ENCODE measurements around the gene CD1D. TPM values are rescaled to one million over a fixed set of nuclear protein-coding genes. Genes with fewer than 3 reads are reported as not detected.

The CD1D gene
- total RNA-seq, 1 donor, result not detected

- no peak overlapping the region for H3K4me2 ChIP-seq (ENCODE audit: insufficient read depth, low read length)
- H4K20me1 ChIP-seq (ENCODE audit: insufficient read depth, low read length), result no peaks in the 10 kb centered on the region
- no peak for TF ChIP-seq CTCF (IDR thresholded peaks at IDR 0.05; ENCODE audit: extremely low read depth, low read depth, low read length)
- H3K4me1 ChIP-seq (ENCODE audit: insufficient read depth, low read length), result no peaks in the 10 kb centered on the region
- H3K27ac ChIP-seq (ENCODE audit: low read depth, low read length), result no peak overlapping the region
- no peaks in the 10 kb centered on the region for H3K27me3 ChIP-seq (ENCODE audit: insufficient read depth, low read length)
- no peaks in the 10 kb centered on the region for H3K9me3 ChIP-seq (ENCODE audit: low read depth, low read length)
- H3K79me2 ChIP-seq (ENCODE audit: insufficient read depth, low read length), result no peaks in the 10 kb centered on the region
- no peak for DNase-seq (ENCODE audit: insufficient read length, low spot score, missing footprints)
- H3K4me3 ChIP-seq (ENCODE audit: insufficient read depth, low read length), result no peak overlapping the region
- H2AFZ ChIP-seq (ENCODE audit: low read length), result no peak overlapping the region
- H3K36me3 ChIP-seq (ENCODE audit: insufficient read depth, low read length), result no peaks in the 10 kb centered on the region
Measured at GRCh38 chr1:158189624-158190023, 8.9 kb downstream of the CD1D start.

- Histone ChIP-seq H4K20me1 (ENCODE audit: insufficient read depth, low read length) (no peaks in the 10 kb centered on the region), H3K27me3 (ENCODE audit: insufficient read depth, low read length) (no peaks in the 10 kb centered on the region), H3K4me1 (ENCODE audit: insufficient read depth, low read length) (no peaks in the 10 kb centered on the region), H3K4me3 (ENCODE audit: insufficient read depth, low read length) (no peak overlapping the region), H3K4me2 (ENCODE audit: insufficient read depth, low read length) (no peak overlapping the region), H3K36me3 (ENCODE audit: insufficient read depth, low read length) (no peaks in the 10 kb centered on the region), H3K27ac (ENCODE audit: low read depth, low read length) (no peak overlapping the region), H3K9me3 (ENCODE audit: low read depth, low read length) (no peaks in the 10 kb centered on the region), H3K79me2 (ENCODE audit: insufficient read depth, low read length) (no peaks in the 10 kb centered on the region), H2AFZ (ENCODE audit: low read length) (no peak overlapping the region)
- TF ChIP-seq CTCF (IDR thresholded peaks at IDR 0.05; ENCODE audit: extremely low read depth, low read depth, low read length), result no peak
- no peak for DNase-seq (ENCODE audit: insufficient read length, low spot score, missing footprints)
Measured at GRCh38 chr1:158191299-158191698, 10.6 kb downstream of the CD1D start.

- Histone ChIP-seq H3K4me3 (ENCODE audit: insufficient read depth, low read length) (no peak overlapping the region), H3K36me3 (ENCODE audit: insufficient read depth, low read length) (no peaks in the 10 kb centered on the region), H3K9me3 (ENCODE audit: low read depth, low read length) (no peaks in the 10 kb centered on the region), H3K4me2 (ENCODE audit: insufficient read depth, low read length) (no peak overlapping the region), H3K27me3 (ENCODE audit: insufficient read depth, low read length) (no peaks in the 10 kb centered on the region), H4K20me1 (ENCODE audit: insufficient read depth, low read length) (no peaks in the 10 kb centered on the region), H2AFZ (ENCODE audit: low read length) (no peak overlapping the region), H3K79me2 (ENCODE audit: insufficient read depth, low read length) (no peaks in the 10 kb centered on the region), H3K4me1 (ENCODE audit: insufficient read depth, low read length) (no peaks in the 10 kb centered on the region), H3K27ac (ENCODE audit: low read depth, low read length) (no peak overlapping the region)
- no peak for DNase-seq (ENCODE audit: insufficient read length, low spot score, missing footprints)
- TF ChIP-seq CTCF (IDR thresholded peaks at IDR 0.05; ENCODE audit: extremely low read depth, low read depth, low read length), result no peak
Measured at GRCh38 chr1:158196461-158196860, 15.8 kb downstream of the CD1D start.

GRCh38 chr1:158199849-158200248 is 19.2 kb downstream of the CD1D start:
- Histone ChIP-seq H3K9me3 (ENCODE audit: low read depth, low read length) (no peaks in the 10 kb centered on the region), H3K27me3 (ENCODE audit: insufficient read depth, low read length) (no peaks in the 10 kb centered on the region), H3K79me2 (ENCODE audit: insufficient read depth, low read length) (no peaks in the 10 kb centered on the region), H3K36me3 (ENCODE audit: insufficient read depth, low read length) (no peaks in the 10 kb centered on the region), H3K4me1 (ENCODE audit: insufficient read depth, low read length) (no peaks in the 10 kb centered on the region), H3K4me3 (ENCODE audit: insufficient read depth, low read length) (no peak overlapping the region), H2AFZ (ENCODE audit: low read length) (no peak overlapping the region), H3K27ac (ENCODE audit: low read depth, low read length) (no peak overlapping the region), H4K20me1 (ENCODE audit: insufficient read depth, low read length) (no peaks in the 10 kb centered on the region), H3K4me2 (ENCODE audit: insufficient read depth, low read length) (no peak overlapping the region)
- TF ChIP-seq CTCF (IDR thresholded peaks at IDR 0.05; ENCODE audit: extremely low read depth, low read depth, low read length), result no peak
- no peak for DNase-seq (ENCODE audit: insufficient read length, low spot score, missing footprints)
